NOMO-1 treated with DMSO at 0.1 percent for 48 hours (cell line): ENCODE measurements around the gene PELI2.

Source experiments
- DNase-seq: peaks from one replicate; lab custom pipeline; 2025; ENCODE audit not compliant: unreplicated experiment; lab: John Stamatoyannopoulos, UW

PELI2 gene

DNA sequence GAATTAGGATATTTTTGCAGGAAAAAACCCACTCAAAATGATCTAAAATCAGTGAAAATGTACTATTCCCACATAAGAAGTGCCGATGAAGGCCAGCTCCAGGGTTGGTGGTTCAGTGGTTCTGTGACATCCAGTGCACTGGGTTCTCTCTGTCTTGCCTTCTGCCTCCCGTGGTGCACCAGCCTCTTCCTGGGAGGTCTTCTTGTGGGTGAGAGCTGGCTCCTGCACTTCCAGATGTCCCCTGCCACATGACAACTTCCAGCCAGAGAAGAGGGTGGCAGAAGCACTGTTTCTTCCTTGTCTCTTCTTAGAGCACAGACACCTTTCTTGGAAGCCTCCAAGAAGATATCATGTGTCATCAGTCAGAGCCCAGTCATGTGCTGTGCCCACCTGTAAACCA, 170.9 kb downstream of the PELI2 start:
- DNase-seq = no peak

- DNase-seq = no peak
Measured at GRCh38 chr14:56290195-56290594, 172.0 kb downstream of the PELI2 start.

DNA sequence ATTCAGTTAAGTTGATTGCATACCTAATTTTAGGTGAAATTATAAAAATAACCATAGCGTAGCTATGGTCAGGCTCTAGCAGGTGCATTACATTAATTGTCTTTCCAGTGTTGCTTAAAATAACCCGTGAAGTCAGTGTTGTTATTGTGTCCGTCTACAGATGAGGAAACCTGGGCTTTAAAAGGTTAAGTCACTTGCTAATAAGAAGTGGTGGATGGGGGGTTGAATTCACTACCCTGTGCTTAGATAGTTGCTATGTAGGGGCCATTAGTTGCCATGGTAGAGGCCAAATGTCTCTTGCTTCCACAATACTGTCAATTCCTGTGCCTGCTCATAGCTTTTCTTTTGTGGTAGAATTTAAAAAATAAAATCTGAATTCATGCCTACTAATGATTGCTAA, 174.8 kb downstream of the PELI2 start:
- DNase-seq = no peak

DNA sequence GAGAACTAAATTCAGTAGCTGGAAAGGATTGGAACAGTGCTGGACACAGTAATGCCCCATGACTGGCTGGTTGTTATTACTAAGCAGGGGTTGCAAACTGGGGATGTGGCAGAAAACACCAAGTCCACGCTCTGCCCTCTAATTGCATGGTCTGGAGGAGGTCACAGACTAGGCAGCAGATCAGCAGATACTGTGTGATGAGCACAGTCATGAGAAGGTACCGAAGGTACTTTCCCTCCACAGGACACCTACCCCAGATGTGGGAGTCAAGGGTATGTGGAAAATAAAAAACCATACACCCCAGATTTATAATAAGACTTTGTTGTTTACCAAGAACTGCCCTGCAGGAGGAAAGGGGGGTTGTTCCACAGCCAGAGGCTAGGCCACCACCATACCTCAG, 175.3 kb downstream of the PELI2 start:
- no peak for DNase-seq

DNA sequence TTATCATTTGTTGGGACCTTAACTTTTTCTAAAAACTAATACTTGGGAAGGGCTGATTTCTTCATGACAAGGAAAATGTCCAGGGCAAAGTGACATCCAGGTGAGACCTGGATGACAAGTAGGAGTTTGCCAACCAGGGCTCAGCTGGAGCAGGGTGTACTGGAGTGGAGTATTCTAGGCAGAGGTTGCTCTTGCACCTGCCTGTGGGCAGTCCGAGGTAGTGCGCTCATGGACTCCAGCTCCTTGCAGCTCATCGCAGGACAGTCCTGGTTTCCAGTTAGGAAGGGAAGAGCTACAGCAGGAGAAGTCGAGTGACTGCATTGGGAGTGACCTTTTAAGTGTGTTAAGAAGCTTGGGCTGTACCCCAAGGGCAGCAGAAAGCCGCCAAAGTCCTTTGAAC, 175.9 kb downstream of the PELI2 start:
- DNase-seq = no peak

DNA sequence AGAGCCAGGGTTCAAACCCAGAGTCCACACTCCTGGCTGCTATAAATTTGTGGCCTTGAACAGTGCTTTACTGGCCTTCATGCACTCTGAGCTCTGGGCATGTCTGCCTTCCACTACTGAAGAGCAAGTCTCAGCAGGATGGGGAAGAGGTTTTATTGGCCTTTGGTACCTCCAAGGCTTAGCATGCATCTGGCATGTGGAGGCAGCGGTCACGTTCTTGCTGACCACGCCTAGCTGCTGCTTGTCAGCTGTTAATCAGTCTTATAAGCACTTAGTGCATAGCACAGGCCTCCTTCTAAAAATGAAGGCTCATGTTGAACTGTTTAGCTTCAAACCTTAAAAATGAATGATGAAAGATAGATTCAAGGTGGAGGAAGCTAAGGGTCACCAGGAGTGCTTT, 177.5 kb downstream of the PELI2 start:
- DNase-seq = no peak

- no peak for DNase-seq
Measured at GRCh38 chr14:56297449-56297848, 179.2 kb downstream of the PELI2 start.

- DNase-seq = no peak
Measured at GRCh38 chr14:56299306-56299984, 181.2 kb downstream of the PELI2 start.

- no peak for DNase-seq
Measured at GRCh38 chr14:56300495-56300894, 182.3 kb downstream of the PELI2 start.

GRCh38 chr14:56304456-56304855, 186.2 kb downstream of the PELI2 start:
- DNase-seq = no peak

DNA sequence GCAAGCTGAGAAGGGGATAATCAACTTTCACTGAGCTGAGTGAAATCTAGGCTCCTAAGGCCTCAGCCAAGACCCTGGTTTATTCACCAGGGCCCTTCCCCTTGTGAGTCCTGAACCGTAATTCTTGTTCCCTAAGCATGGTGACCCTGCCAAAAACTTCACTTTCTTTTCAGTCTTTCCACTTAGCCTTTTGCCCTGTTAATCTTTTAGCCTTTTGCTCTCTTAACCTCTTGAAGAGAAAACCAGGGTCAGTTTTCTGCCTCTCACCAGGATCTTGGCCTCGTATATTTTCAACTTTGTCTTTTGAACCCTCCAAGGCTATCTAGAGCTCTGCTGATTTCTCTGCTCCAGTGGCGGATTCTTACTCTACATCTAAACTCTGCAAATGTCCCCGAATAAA, 191.0 kb downstream of the PELI2 start:
- no peak for DNase-seq

GRCh38 chr14:56310643-56311042, 192.4 kb downstream of the PELI2 start:
- no peak for DNase-seq

DNA sequence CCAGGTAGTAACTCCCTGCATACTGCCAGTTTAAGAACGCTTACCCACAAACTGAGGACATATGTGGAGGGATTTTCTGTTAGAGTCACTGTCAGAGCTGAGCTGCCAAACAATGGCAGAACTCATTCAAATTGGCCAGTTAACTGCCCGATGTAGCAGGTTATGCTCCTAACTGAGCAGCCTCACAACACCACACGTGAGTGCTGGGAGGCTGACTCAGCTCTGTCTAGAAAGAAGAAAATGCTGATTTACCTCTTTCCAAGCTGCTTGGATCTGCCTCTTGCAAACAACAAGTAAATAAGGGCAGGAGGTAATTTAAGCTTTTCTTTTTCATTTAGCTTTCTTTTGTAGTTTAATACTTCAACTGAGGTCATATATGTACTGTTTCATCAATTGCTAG, 195.6 kb downstream of the PELI2 start:
- no peak for DNase-seq

DNA sequence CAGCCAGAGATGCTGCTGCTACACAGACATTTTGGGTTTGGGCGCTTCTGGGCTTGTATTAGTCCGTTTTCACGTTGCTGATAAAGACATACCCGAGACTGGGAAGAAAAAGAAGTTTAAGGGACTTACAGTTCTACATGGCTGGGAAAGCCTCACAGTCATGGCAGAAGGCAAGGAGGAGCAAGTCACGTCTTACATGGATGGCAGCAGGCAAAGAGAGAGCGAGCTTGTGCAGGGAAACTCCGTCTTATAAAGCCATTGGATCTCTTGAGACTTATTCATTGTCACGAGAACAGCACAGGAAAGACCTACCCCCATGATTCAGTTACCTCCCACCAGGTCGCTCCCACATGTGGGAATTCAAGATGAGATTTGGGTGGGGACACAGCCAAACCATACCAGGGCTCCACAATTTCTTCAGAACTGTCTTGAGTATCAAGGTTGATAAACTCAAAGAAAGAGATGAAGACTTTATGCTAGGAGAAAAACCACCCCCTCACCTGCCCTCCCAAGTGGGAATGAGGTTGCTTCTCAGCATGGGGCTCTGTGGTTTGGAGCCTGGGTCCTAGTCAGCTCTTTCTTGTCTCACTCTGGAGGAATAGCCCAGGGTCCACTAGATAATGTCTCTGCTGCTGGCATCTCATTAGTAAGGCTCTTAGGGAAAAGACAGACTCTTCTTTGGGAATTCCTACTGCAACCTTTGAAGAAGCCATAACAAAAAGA, 200.3 kb downstream of the PELI2 start:
- no peak for DNase-seq

GRCh38 chr14:56321861-56322260, 203.7 kb downstream of the PELI2 start:
- DNase-seq = no peak

DNA sequence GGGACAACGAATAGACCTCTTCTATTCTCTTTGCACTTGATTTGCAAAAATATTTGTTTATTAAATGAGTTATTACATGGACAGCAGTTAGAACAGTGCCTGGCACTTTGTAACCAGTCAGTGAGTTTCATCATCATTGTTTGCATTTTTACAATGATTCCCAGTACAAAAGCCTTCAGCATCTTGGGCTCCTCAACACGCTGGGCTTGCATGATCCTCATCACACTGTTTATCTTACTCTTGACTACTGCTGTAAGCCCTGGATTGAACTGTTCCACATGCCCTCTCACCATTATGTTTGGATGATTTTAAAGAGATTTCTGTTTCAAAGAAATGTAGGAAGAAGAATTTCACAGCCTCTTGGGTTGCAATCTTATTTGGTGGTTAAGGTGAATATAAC, 204.3 kb downstream of the PELI2 start:
- no peak for DNase-seq

- DNase-seq = no peak
Measured at GRCh38 chr14:56324454-56324853, 206.2 kb downstream of the PELI2 start.

- DNase-seq = no peak
Measured at GRCh38 chr14:56324856-56325699, 206.9 kb downstream of the PELI2 start.

DNA sequence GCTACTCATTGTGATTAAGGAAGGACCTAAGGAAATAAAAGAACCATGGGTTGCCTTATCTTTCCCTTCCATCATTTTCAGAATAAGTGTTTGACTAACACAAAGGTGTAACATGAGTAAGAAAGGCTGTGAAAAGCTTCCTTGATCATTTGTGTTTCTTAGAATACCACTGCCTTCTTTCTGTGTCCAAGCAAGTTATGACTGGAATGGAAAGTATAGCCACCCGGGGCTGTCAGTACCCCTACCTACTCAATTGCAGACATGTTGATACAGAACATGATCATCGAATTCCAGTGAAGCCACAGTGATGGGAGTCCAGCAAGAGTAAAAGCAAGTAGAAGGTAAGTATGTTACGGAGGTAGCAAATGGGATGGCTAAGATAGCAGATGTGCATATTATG, 209.8 kb downstream of the PELI2 start:
- DNase-seq = no peak

- DNase-seq = no peak
Measured at GRCh38 chr14:56331592-56332216, 213.5 kb downstream of the PELI2 start.
